ENCODE measurements around the gene MED8.

DNA sequence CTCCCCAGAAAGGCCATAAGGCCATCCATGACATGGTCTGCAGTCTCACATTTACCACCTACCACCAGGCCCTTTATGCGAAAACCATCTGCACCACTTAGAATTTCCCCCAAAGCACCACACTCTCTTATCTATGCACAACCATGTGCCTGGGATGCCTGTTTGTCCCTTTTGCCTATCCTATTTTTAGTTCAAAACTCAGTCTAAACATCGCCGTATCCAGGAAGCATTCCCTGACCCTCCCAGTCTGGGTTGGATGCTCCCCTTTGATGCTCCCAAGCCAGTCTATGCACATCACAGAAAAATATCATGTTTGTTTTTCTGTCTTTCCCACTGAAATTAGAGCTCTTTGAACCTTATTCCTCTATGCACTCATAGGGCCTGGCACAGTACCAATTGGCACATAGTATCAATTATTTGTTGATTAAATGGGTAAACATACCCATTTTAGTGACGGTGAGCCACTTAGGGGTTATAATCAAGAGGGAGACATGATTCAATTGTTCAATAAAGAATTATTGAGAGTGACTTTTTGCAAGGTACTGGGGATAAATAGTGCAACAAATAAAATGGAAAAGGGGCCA is 45.2 kb downstream of the MED8 start:
- TF ChIP-seq, protein P1, sequence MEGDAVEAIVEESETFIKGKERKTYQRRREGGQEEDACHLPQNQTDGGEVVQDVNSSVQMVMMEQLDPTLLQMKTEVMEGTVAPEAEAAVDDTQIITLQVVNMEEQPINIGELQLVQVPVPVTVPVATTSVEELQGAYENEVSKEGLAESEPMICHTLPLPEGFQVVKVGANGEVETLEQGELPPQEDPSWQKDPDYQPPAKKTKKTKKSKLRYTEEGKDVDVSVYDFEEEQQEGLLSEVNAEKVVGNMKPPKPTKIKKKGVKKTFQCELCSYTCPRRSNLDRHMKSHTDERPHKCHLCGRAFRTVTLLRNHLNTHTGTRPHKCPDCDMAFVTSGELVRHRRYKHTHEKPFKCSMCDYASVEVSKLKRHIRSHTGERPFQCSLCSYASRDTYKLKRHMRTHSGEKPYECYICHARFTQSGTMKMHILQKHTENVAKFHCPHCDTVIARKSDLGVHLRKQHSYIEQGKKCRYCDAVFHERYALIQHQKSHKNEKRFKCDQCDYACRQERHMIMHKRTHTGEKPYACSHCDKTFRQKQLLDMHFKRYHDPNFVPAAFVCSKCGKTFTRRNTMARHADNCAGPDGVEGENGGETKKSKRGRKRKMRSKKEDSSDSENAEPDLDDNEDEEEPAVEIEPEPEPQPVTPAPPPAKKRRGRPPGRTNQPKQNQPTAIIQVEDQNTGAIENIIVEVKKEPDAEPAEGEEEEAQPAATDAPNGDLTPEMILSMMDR (IDR thresholded peaks at IDR 0.05 in 4 of 5, conservative IDR thresholded peaks at IDR 0.05 in 1 of 5), result no peak
- TF ChIP-seq POLR2A (IDR thresholded peaks at IDR 0.05), result no peak
